ENCODE results near the gene C9orf72.

The C9orf72 gene

GRCh38 chr9:27537756-27538155 lies 35.5 kb downstream of the C9orf72 start:
- no peak for DNase-seq

GRCh38 chr9:27537027-27537435 lies 36.2 kb downstream of the C9orf72 start:
- no peak for DNase-seq

GRCh38 chr9:27536168-27536567 lies 37.1 kb downstream of the C9orf72 start:
- DNase-seq = no peak

- no peak for DNase-seq
These were observed 37.6 kb downstream of the C9orf72 start for GRCh38 chr9:27535701-27536118.

GRCh38 chr9:27534658-27535209 lies 38.5 kb downstream of the C9orf72 start:
- DNase-seq = no peak

GRCh38 chr9:27534131-27534530 lies 39.1 kb downstream of the C9orf72 start:
- no peak for DNase-seq

- no peak for DNase-seq
These were observed 40.0 kb downstream of the C9orf72 start for GRCh38 chr9:27533311-27533710.

- peak in 2 of 4 experiments; percentile 51 to 61 for DNase-seq
These were observed 41.2 kb downstream of the C9orf72 start for GRCh38 chr9:27532046-27532445.

- no peak for DNase-seq
These were observed 42.1 kb downstream of the C9orf72 start for GRCh38 chr9:27530915-27531755.

GRCh38 chr9:27529316-27530278 lies 43.7 kb downstream of the C9orf72 start, which contains the start of gene MOB3B:
Gene MOB3B, minus strand, starts transcription at chr9:27529814. Its CDS starts 74,264 bp downstream, at chr9:27455550.
- DNase-seq = peak; percentile 83 to 93 (median 88)

GRCh38 chr9:27528886-27529315 lies 44.4 kb downstream of the C9orf72 start:
- DNase-seq = peak; percentile 68 to 84 (median 80)

GRCh38 chr9:27528076-27528885 lies 45.0 kb downstream of the C9orf72 start:
- DNase-seq = peak; percentile 71 to 88 (median 84)

- DNase-seq = no peak
These were observed 45.6 kb downstream of the C9orf72 start for GRCh38 chr9:27527702-27528075.

GRCh38 chr9:27524236-27524635 lies 49.0 kb downstream of the C9orf72 start, which contains the start of gene IFNK:
Gene IFNK, plus strand, starts transcription at chr9:27524290. Its CDS starts 47 bp downstream, at chr9:27524337.
- DNase-seq = no peak

- DNase-seq = no peak
These were observed 50.1 kb downstream of the C9orf72 start for GRCh38 chr9:27523141-27523540.

GRCh38 chr9:27520986-27521385 lies 52.3 kb downstream of the C9orf72 start:
- DNase-seq = no peak

- DNase-seq = no peak
These were observed 53.5 kb downstream of the C9orf72 start for GRCh38 chr9:27519466-27520465.

GRCh38 chr9:27518809-27519208 lies 54.5 kb downstream of the C9orf72 start:
- no peak for DNase-seq

GRCh38 chr9:27518006-27518405 lies 55.3 kb downstream of the C9orf72 start:
- DNase-seq = no peak

GRCh38 chr9:27514551-27514950 lies 58.7 kb downstream of the C9orf72 start:
- peak; percentile 17 to 48 (median 26) for DNase-seq
